PFSK-1 (cell line): ENCODE results near the gene UCN2.

Source experiments
- POLR2AphosphoS5 ChIP-seq: IDR thresholded peaks from 2 replicates; pipeline ENCODE4 v1.6.1; 2012; ENCODE audit warnings: low read depth, mild to moderate bottlenecking, control low read depth, low read length, moderate library complexity
- SIN3A ChIP-seq: IDR thresholded peaks from 2 replicates; pipeline ENCODE4 v1.6.1; 2012; ENCODE audit warnings: mild to moderate bottlenecking, low read length, moderate library complexity, borderline replicate concordance; ENCODE audit not compliant: insufficient read depth
- TAF1 ChIP-seq: IDR thresholded peaks from 2 replicates; pipeline ENCODE4 v1.6.1; 2012; ENCODE audit warnings: low read length, control low read depth, borderline replicate concordance; ENCODE audit not compliant: insufficient read depth

DNA sequence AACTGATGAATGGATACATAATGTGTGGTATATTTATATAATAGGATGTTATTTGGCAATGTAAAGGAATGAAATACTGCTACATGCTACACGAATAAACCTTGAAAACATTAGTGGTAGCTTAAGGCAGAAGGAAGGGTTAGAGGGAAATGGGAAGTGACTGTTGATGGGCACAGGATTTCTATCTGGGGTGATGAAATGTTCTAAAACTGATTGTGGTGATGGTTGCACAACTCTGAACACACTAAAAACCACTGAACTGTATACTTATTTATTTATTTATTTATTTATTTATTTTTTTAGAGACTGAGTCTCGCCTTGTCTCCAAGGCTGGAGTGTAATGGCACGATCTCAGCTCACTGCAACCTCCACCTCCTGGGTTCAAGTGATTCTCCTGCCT, 34.8 kb downstream of the UCN2 start:
- TF ChIP-seq POLR2AphosphoS5 (no peak), SIN3A (no peak), TAF1 (no peak)
